Keratinocyte (primary cell): ENCODE measurements around the gene COLGALT1. TPM values are rescaled to one million over a fixed set of nuclear protein-coding genes. Genes with fewer than 3 reads are reported as not detected.

ENCODE experiments used
- DNase-seq: peaks from one replicate; pipeline ENCODE4 v3.0.0-alpha.2; 2011; ENCODE audit warnings: low read depth, missing footprints, low spot score
- FAIRE-seq: peaks from 2 replicates; lab custom pipeline; 2011; peaks lifted over from hg19 to GRCh38; lab: Jason Lieb, UNC
- H2AFZ ChIP-seq: 2 replicates; pipeline ENCODE4 v1.6.0; 2012; ENCODE audit warnings: low read length, control low read depth, inconsistent platforms; ENCODE audit not compliant: control insufficient read depth
- H3K27ac ChIP-seq: 2 replicates; pipeline ENCODE4 v1.5.1; 2011; ENCODE audit warnings: low read length; ENCODE audit not compliant: control insufficient read depth, insufficient read depth
- H3K27me3 ChIP-seq: 3 replicates; pipeline ENCODE4 v1.6.0; 2011; ENCODE audit warnings: low read length; ENCODE audit not compliant: control insufficient read depth, insufficient read depth; ENCODE audit errors: extremely low read depth
- H3K36me3 ChIP-seq, 2 experiments: 2 replicates in 1 of 2; 3 replicates in 1 of 2; pipeline ENCODE4 v1.5.1; 2011; ENCODE audit warnings: low read length in 2 of 2, mild to moderate bottlenecking in 1 of 2; ENCODE audit not compliant: control insufficient read depth in 2 of 2, insufficient read depth in 2 of 2; ENCODE audit errors: extremely low read depth in 1 of 2
- H3K4me1 ChIP-seq: 3 replicates; pipeline ENCODE4 v1.5.1; 2011; ENCODE audit warnings: low read length; ENCODE audit not compliant: control insufficient read depth, insufficient read depth; ENCODE audit errors: extremely low read depth
- H3K4me2 ChIP-seq: 3 replicates; pipeline ENCODE4 v1.6.0; 2011; ENCODE audit warnings: low read depth, low read length; ENCODE audit not compliant: control insufficient read depth, insufficient read depth; ENCODE audit errors: extremely low read depth
- H3K4me3 ChIP-seq, 3 experiments: fragments of 200-600 bp in 1 of 3; sonication (generic) in 1 of 3; 2 replicates in 2 of 3; 3 replicates in 1 of 3; pipeline ENCODE4 v1.5.1; 2011 to 2016; ENCODE audit warnings: low read length in 3 of 3, mild to moderate bottlenecking in 3 of 3, control low read depth in 2 of 3, inconsistent platforms in 1 of 3, low read depth in 1 of 3, mixed read lengths in 1 of 3, mixed run types in 1 of 3, moderate library complexity in 1 of 3; ENCODE audit not compliant: control insufficient read depth in 2 of 3, insufficient read depth in 2 of 3; ENCODE audit errors: extremely low read depth in 1 of 3
- H3K79me2 ChIP-seq: 2 replicates; pipeline ENCODE4 v1.6.0; 2012; ENCODE audit warnings: low read length; ENCODE audit not compliant: control insufficient read depth, insufficient read depth
- H3K9ac ChIP-seq: 3 replicates; pipeline ENCODE4 v1.6.0; 2011; ENCODE audit warnings: low read length; ENCODE audit not compliant: control insufficient read depth, insufficient read depth; ENCODE audit errors: extremely low read depth
- H3K9me1 ChIP-seq: 3 replicates; pipeline ENCODE4 v1.6.0; 2011; ENCODE audit warnings: low read length; ENCODE audit not compliant: control insufficient read depth, insufficient read depth; ENCODE audit errors: extremely low read depth
- H3K9me3 ChIP-seq: 2 replicates; pipeline ENCODE4 v1.5.1; 2012; ENCODE audit warnings: low read depth, low read length; ENCODE audit not compliant: control insufficient read depth
- H4K20me1 ChIP-seq: 3 replicates; pipeline ENCODE4 v1.6.0; 2011; ENCODE audit warnings: low read length; ENCODE audit not compliant: control insufficient read depth, insufficient read depth; ENCODE audit errors: extremely low read depth
- EZH2 ChIP-seq: IDR thresholded peaks from one replicate; pipeline ENCODE4 v1.6.1; 2012; ENCODE audit warnings: inconsistent platforms, mild to moderate bottlenecking, low read length, moderate library complexity
- dilution Hi-C: fragments of 300-500 bp; cut with MboI; formaldehyde crosslinking; loops from one replicate; pipeline ENCODE4 v1.7.0; 2020; ENCODE audit warnings: low sequenced_read_pairs; ENCODE audit not compliant: extremely low pct_ligation_motif_present
- polyA plus RNA-seq, 5 experiments: library from polyadenylated mRNA; depleted of rRNA in 3 of 5; stranded (reverse) in 3 of 5; stranded (forward) in 1 of 5; unstranded in 1 of 5; fragments of >200 nt; gene quantifications; 1 replicate in 1 of 5; 2 replicates in 3 of 5; 3 replicates in 1 of 5; pipeline versions ENCODE4 v1.2.1 to v1.2.3, GENCODE V29; 2011 to 2012; ENCODE audit warnings: missing spikeins in 2 of 5, low read depth in 1 of 5, low replicate concordance in 1 of 5
- TF ChIP-seq, protein P1 (sequence below), 3 experiments: IDR thresholded peaks in 1 of 3; conservative IDR thresholded peaks in 1 of 3; optimal IDR thresholded peaks in 1 of 3; 2 replicates in 2 of 3; 3 replicates in 1 of 3; pipeline versions ENCODE3 to v1.5.1; 2011; ENCODE audit warnings: low read length in 3 of 3, mild to moderate bottlenecking in 3 of 3, moderate library complexity in 2 of 3, control low read depth in 1 of 3, inconsistent platforms in 1 of 3; ENCODE audit not compliant: insufficient read depth in 2 of 3; ENCODE audit errors: extremely low read depth in 1 of 3

COLGALT1 gene
- polyA plus RNA-seq, 1 donor (not counting 4 experiments of a cell fraction or from before 2014, with no cell fraction given) = 89.4 TPM

- peaks cover 17 to 34% of the 10 kb centered on the region in 2 experiments for H3K36me3 ChIP-seq
Observed at GRCh38 chr19:17570791-17571190, 15.3 kb downstream of the COLGALT1 start.

GRCh38 chr19:17572638-17573037 is 17.2 kb downstream of the COLGALT1 start:
- FAIRE-seq (no peak), DNase-seq (no peak)
- H4K20me1 ChIP-seq = peaks cover 2% of the 10 kb centered on the region
- H3K36me3 ChIP-seq = peaks cover 17 to 40% of the 10 kb centered on the region in 2 experiments
- H3K4me2 ChIP-seq = no peak overlapping the region
- no peaks in the 10 kb centered on the region for H3K9me3 ChIP-seq
- no peak overlapping the region for H3K9ac ChIP-seq
- H3K27ac ChIP-seq = no peak overlapping the region
- no peak overlapping the region for H2AFZ ChIP-seq
- no peaks in the 10 kb centered on the region for H3K27me3 ChIP-seq
- H3K4me3 ChIP-seq = no peak overlapping the region
- no peaks in the 10 kb centered on the region for H3K79me2 ChIP-seq
- dilution Hi-C loops = no loop called here
- H3K4me1 ChIP-seq = no peaks in the 10 kb centered on the region
- H3K9me1 ChIP-seq = no peaks in the 10 kb centered on the region
- TF ChIP-seq, protein P1, sequence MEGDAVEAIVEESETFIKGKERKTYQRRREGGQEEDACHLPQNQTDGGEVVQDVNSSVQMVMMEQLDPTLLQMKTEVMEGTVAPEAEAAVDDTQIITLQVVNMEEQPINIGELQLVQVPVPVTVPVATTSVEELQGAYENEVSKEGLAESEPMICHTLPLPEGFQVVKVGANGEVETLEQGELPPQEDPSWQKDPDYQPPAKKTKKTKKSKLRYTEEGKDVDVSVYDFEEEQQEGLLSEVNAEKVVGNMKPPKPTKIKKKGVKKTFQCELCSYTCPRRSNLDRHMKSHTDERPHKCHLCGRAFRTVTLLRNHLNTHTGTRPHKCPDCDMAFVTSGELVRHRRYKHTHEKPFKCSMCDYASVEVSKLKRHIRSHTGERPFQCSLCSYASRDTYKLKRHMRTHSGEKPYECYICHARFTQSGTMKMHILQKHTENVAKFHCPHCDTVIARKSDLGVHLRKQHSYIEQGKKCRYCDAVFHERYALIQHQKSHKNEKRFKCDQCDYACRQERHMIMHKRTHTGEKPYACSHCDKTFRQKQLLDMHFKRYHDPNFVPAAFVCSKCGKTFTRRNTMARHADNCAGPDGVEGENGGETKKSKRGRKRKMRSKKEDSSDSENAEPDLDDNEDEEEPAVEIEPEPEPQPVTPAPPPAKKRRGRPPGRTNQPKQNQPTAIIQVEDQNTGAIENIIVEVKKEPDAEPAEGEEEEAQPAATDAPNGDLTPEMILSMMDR (optimal IDR thresholded peaks at IDR 0.05 in 1 of 3, IDR thresholded peaks at IDR 0.05 in 1 of 3, conservative IDR thresholded peaks at IDR 0.05 in 1 of 3; ENCODE audit: extremely low read depth in 1 of 3, insufficient read depth in 2 of 3, low read length in 3 of 3) = no peak
- no peak for TF ChIP-seq EZH2

More at GRCh38 chr19:17570791-17571190, 15.3 kb downstream of the COLGALT1 start:
- Histone ChIP-seq H3K4me2 (no peak overlapping the region), H3K9me1 (no peaks in the 10 kb centered on the region), H3K79me2 (no peaks in the 10 kb centered on the region), H3K27me3 (no peaks in the 10 kb centered on the region), H3K9me3 (no peaks in the 10 kb centered on the region), H3K4me1 (no peaks in the 10 kb centered on the region), H3K9ac (no peak overlapping the region), H3K4me3 (no peak overlapping the region), H2AFZ (no peak overlapping the region), H4K20me1 (no peaks in the 10 kb centered on the region), H3K27ac (no peak overlapping the region)
- DNase-seq = no peak
- FAIRE-seq = no peak
- TF ChIP-seq, protein P1 (optimal IDR thresholded peaks at IDR 0.05 in 1 of 3, IDR thresholded peaks at IDR 0.05 in 1 of 3, conservative IDR thresholded peaks at IDR 0.05 in 1 of 3; ENCODE audit: extremely low read depth in 1 of 3, insufficient read depth in 2 of 3, low read length in 3 of 3) = no peak
- TF ChIP-seq EZH2 = no peak
- dilution Hi-C loops = no loop called here
